ENCODE results near the gene MAP7. TPM values are rescaled to one million over a fixed set of nuclear protein-coding genes. Genes with fewer than 3 reads are reported as not detected.

Gene MAP7
- total and polyA plus RNA-seq, 2 experiments from 2014 or later = 44.7 to 49.2 TPM

- peak overlapping the region; percentile 17; the same call in 1 of the 2 replicates for H3K27ac Mint-ChIP-seq
- H3K9me2 ChIP-seq (ENCODE audit: insufficient read depth) = peaks cover 13% of the 10 kb centered on the region
Measured at GRCh38 chr6:136592930-136593673, 42.9 kb upstream of the MAP7 start.

More at GRCh38 chr6:136592930-136593673, 42.9 kb upstream of the MAP7 start:
- TF ChIP-seq POLR2AphosphoS5 (IDR thresholded peaks at IDR 0.05; ENCODE audit: low read depth) (no peak), NANOG (IDR thresholded peaks at IDR 0.05; ENCODE audit: borderline replicate concordance) (no peak), EZH2 (IDR thresholded peaks at IDR 0.05; ENCODE audit: low read depth, unreplicated experiment) (no peak), ZNF331 (CRISPR knock-in tag; IDR thresholded peaks at IDR 0.05; ENCODE audit: low read depth) (no peak), EZH2phosphoT487 (IDR thresholded peaks at IDR 0.05; ENCODE audit: unreplicated experiment) (no peak), REST (IDR thresholded peaks at IDR 0.05; ENCODE audit: unreplicated experiment) (no peak), JUNB (IDR thresholded peaks at IDR 0.05; ENCODE audit: unreplicated experiment) (no peak), ZNF114 (CRISPR knock-in tag; IDR thresholded peaks at IDR 0.05) (no peak), CREB1 (CRISPR knock-in tag; IDR thresholded peaks at IDR 0.05; ENCODE audit: low read depth) (no peak), CTCF (conservative IDR thresholded peaks at IDR 0.05; ENCODE audit: low read depth in 2 of 2) (no peak), ZNF462 (CRISPR knock-in tag; IDR thresholded peaks at IDR 0.05) (no peak), ETS1 (IDR thresholded peaks at IDR 0.05) (no peak), STAT1 (IDR thresholded peaks at IDR 0.05; ENCODE audit: unreplicated experiment) (no peak)
- no peak overlapping the region for H2AFZ ChIP-seq
- no peaks in the 10 kb centered on the region for H3K79me2 ChIP-seq (replicated peaks; ENCODE audit: insufficient read depth)
- no peak overlapping the region; the same call in 1 of the 2 replicates for H3K27ac ChIP-seq (ENCODE audit: low read depth)
- no peak overlapping the region for H3K4me3 Mint-ChIP-seq
- H3K4me1 Mint-ChIP-seq = peaks cover 52% of the 10 kb centered on the region
- peaks cover 6% of the 10 kb centered on the region for H3K27me3 Mint-ChIP-seq (ENCODE audit: insufficient read depth, low read depth, poor library complexity)
- peaks cover 23% of the 10 kb centered on the region for H3K36me3 Mint-ChIP-seq (ENCODE audit: low read depth)
- peak overlapping the region; percentile 12; the same call in 1 of the 2 replicates for H3K4me2 ChIP-seq
- ATAC-seq (no peak), DNase-seq (ENCODE audit: low spot score) (no peak)
- H3K4me3 ChIP-seq = no peak overlapping the region
- H3F3A ChIP-seq (replicated peaks; ENCODE audit: low read depth) = peaks cover 13% of the 10 kb centered on the region; the same call in 1 of the 2 replicates
- H3K27me3 ChIP-seq (ENCODE audit: insufficient read depth) = no peaks in the 10 kb centered on the region
- no peaks in the 10 kb centered on the region for H4K20me1 ChIP-seq (replicated peaks; ENCODE audit: insufficient read depth)
- peaks cover 5% of the 10 kb centered on the region; the same call in 1 of the 2 replicates for H3K36me3 ChIP-seq (ENCODE audit: insufficient read depth)
- H3K9me3 Mint-ChIP-seq = peaks cover 15% of the 10 kb centered on the region; the same call in 2 of the 3 replicates
- peaks cover 45% of the 10 kb centered on the region for H3K4me1 ChIP-seq (ENCODE audit: insufficient read depth)
